Panc1 (cell line): Measurements from ENCODE around the gene CTSA. TPM values are rescaled to one million over a fixed set of nuclear protein-coding genes. Genes with fewer than 3 reads are reported as not detected.

Experiments
- ATAC-seq: fragments of 200-7000 bp; cut with Tn5 transposase; 2 replicates; pipeline ENCODE4 v1.9.1; 2020; ENCODE audit warnings: mild to moderate bottlenecking, moderate library complexity
- Bru-seq: library from RNA; stranded (reverse); fragments of 400-500 nt; gene quantifications from one replicate; lab custom pipeline; 2021; lab: Mats Ljungman, UMichigan
- BruChase-seq, 2 experiments: library from RNA; stranded (reverse); fragments of 400-500 nt; gene quantifications; one replicate each; lab custom pipeline; 2021; lab: Mats Ljungman, UMichigan
- BruUV-seq: library from RNA; stranded (reverse); fragments of 400-500 nt; replicated peaks from 2 replicates; lab custom pipeline; 2021; lab: Mats Ljungman, UMichigan
- CTCF ChIA-PET: fragments of 300-600 bp; sonication (Branson Sonifier 250); formaldehyde crosslinking; loops from one replicate; lab custom pipeline; 2022; ENCODE audit warnings: antibody characterized with exemption; lab: Charles Lee
- POLR2A ChIA-PET: fragments of 300-600 bp; sonication (Branson Sonifier 250); formaldehyde crosslinking; loops from one replicate; lab custom pipeline; 2022; ENCODE audit warnings: antibody characterized with exemption; lab: Charles Lee
- DNase-seq: peaks from one replicate; pipeline ENCODE4 v3.0.0-alpha.2; 2010; ENCODE audit warnings: low read depth, low spot score
- H3K27ac ChIP-seq: 2 replicates; pipeline ENCODE4 v1.5.1; 2011; ENCODE audit warnings: mild to moderate bottlenecking, low read length, inconsistent platforms
- H3K27me3 ChIP-seq: fragments of 200-500 bp; sonication (Bioruptor generic); 2 replicates; pipeline ENCODE4 v1.6.0; 2014; ENCODE audit warnings: low read length, inconsistent platforms; ENCODE audit not compliant: control insufficient read depth, insufficient read depth
- H3K36me3 ChIP-seq: fragments of 200-500 bp; sonication (Bioruptor generic); 2 replicates; pipeline ENCODE4 v1.5.1; 2014; ENCODE audit warnings: inconsistent platforms, mild to moderate bottlenecking, low read length, moderate library complexity; ENCODE audit not compliant: control insufficient read depth, insufficient read depth
- H3K4me1 ChIP-seq: 2 replicates; pipeline ENCODE4 v1.5.1; 2011; ENCODE audit warnings: inconsistent platforms, mild to moderate bottlenecking, low read length, moderate library complexity; ENCODE audit not compliant: control insufficient read depth, insufficient read depth
- H3K4me3 ChIP-seq, 2 experiments: 2 replicates each; pipeline ENCODE4 v1.5.1; 2011 to 2012; ENCODE audit warnings: low read depth in 2 of 2, low read length in 2 of 2, mild to moderate bottlenecking in 2 of 2, inconsistent platforms in 1 of 2, moderate library complexity in 1 of 2
- H3K9me3 ChIP-seq: fragments of 200-500 bp; sonication (Bioruptor generic); 2 replicates; pipeline ENCODE4 v1.5.1; 2014; ENCODE audit warnings: low read depth, mild to moderate bottlenecking, inconsistent platforms, low read length, moderate library complexity; ENCODE audit not compliant: control insufficient read depth, insufficient read depth
- CTCF ChIP-seq: fragments of 450-650 bp; IDR thresholded peaks from 2 replicates; pipeline ENCODE4 v1.5.1; 2017; ENCODE audit warnings: mild to moderate bottlenecking
- POLR2AphosphoS5 ChIP-seq: IDR thresholded peaks from 2 replicates; pipeline ENCODE4 v1.6.1; 2012; ENCODE audit warnings: mild to moderate bottlenecking, low read depth, low read length, moderate library complexity
- REST ChIP-seq, 2 experiments: IDR thresholded peaks; 2 replicates each; pipeline ENCODE4 v1.6.1; 2011 to 2012; ENCODE audit warnings: low read depth in 2 of 2, control low read depth in 1 of 2, low read length in 1 of 2, mild to moderate bottlenecking in 1 of 2, moderate library complexity in 1 of 2; ENCODE audit not compliant: insufficient read depth in 1 of 2
- SIN3A ChIP-seq: IDR thresholded peaks from 2 replicates; pipeline ENCODE4 v1.6.1; 2012; ENCODE audit warnings: low read depth, mild to moderate bottlenecking, low read length, moderate library complexity, borderline replicate concordance; ENCODE audit not compliant: insufficient read depth
- TCF7L2 ChIP-seq: IDR thresholded peaks from 2 replicates; pipeline ENCODE4 v1.6.1; 2011; ENCODE audit warnings: mild to moderate bottlenecking, low read depth, low read length, inconsistent platforms
- in situ Hi-C: cut with HindIII; loops from 2 replicates; pipeline ENCODE4 v1.10.0; 2016; ENCODE audit warnings: low sequenced_read_pairs, low pct_unique_long_range_greater_than_20kb
- intact Hi-C: fragments of 100-400 bp; cut with micrococcal nuclease; formaldehyde crosslinking; loops from one replicate; pipeline ENCODE4 v1.10.0; 2022; ENCODE audit not compliant: unreplicated experiment
- long read RNA-seq: library from polyadenylated mRNA; unstranded; transcript quantifications from one replicate; pipeline ENCODE4 v2.0.0, GENCODE V29; 2021; ENCODE audit not compliant: unreplicated experiment
- polyA plus RNA-seq: library from polyadenylated mRNA; unstranded; fragments of >200 nt; gene quantifications from one replicate; pipeline ENCODE4 v1.2.1, GENCODE V29; 2012; ENCODE audit warnings: missing spikeins; ENCODE audit not compliant: insufficient read length
- total RNA-seq: library from RNA; stranded (reverse); gene quantifications from one replicate; pipeline ENCODE4 v1.2.1, GENCODE V29; 2021; ENCODE audit not compliant: unreplicated experiment

CTSA gene
- total RNA-seq: 232 TPM
- 267 TPM for polyA plus RNA-seq
- percentile 79 among the genes with signal in this experiment for Bru-seq, nascent RNA
- BruChase-seq, experiment 1, labeled RNA remaining after a 2-hour chase: percentile 86 among the genes with signal in this experiment
- percentile 90 among the genes with signal in this experiment for BruChase-seq, experiment 2, labeled RNA remaining after a 6-hour chase
- long read RNA-seq, transcript CTSA-204 (15 exons, 2,149 nt): major isoform, 217 of 429 reads
- long read RNA-seq, transcript CTSA-207 (2 exons, 2,183 nt): minor isoform, 104 of 429 reads
- long read RNA-seq, transcript CTSA-203 (14 exons, 1,972 nt): minor isoform, 41 of 429 reads
- long read RNA-seq, partial matches to known transcripts: 39 of 429 reads
- long read RNA-seq, other reads (novel, unspliced or antisense): 24 of 429 reads

- DNase-seq (no peak), ATAC-seq (peak; percentile 90)
- H3K36me3 ChIP-seq: peaks cover 3% of the 10 kb centered on the region; the same call in 1 of the 2 replicates
- POLR2A ChIA-PET: interaction anchor here (1.2 kb wide), 1 partner anchor 10 kb away, joined by 6 read pairs; the partner anchor contains the start of gene ZSWIM1
- no peaks in the 10 kb centered on the region for H3K27me3 ChIP-seq
- no peaks in the 10 kb centered on the region for H3K9me3 ChIP-seq
- H3K4me3 ChIP-seq: peak within 1 kb of the TSS; percentile 68 to 74
- TF ChIP-seq CTCF (no peak), SIN3A (peak; percentile 95), POLR2AphosphoS5 (peak; percentile 74), REST (IDR thresholded peaks at IDR 0.05; ENCODE audit: insufficient read depth in 1 of 2, low read depth in 2 of 2, low read length in 1 of 2) (no peak), TCF7L2 (no peak)
- peaks cover 12% of the 10 kb centered on the region for H3K4me1 ChIP-seq
- CTCF ChIA-PET: interaction anchor here (0.7 to 1.7 kb wide), 3 partner anchors 10 to 96 kb away, joined by 3 to 4 read pairs (median 3); partner anchors contain the start of gene ZSWIM1
- no TSS peak for BruUV-seq
- H3K27ac ChIP-seq: peak within 1 kb of the TSS; percentile 81
- intact Hi-C loops: no loop called here
- in situ Hi-C loops: no loop called here
Observed at GRCh38 chr20:45890985-45891983, at the start of gene CTSA, which contains the start of gene NEURL2. CTSA (plus strand) TSS chr20:45891335; CDS start chr20:45891569, 234 bp downstream. NEURL2 (minus strand) TSS chr20:45891208; CDS start chr20:45890991, 217 bp downstream.

GRCh38 chr20:45841407-45842129, 49.6 kb upstream of the CTSA start:
- H3K9me3 ChIP-seq: no peaks in the 10 kb centered on the region
- no TSS peak for BruUV-seq
- in situ Hi-C loops: no loop called here
- TF ChIP-seq POLR2AphosphoS5: no peak
- no peak for TF ChIP-seq REST (IDR thresholded peaks at IDR 0.05; ENCODE audit: insufficient read depth in 1 of 2, low read depth in 2 of 2, low read length in 1 of 2)
- TF ChIP-seq CTCF: no peak
- no peak for TF ChIP-seq TCF7L2
- TF ChIP-seq SIN3A: no peak
- peaks cover 2% of the 10 kb centered on the region; the same call in 1 of the 2 replicates for H3K36me3 ChIP-seq
- no peaks in the 10 kb centered on the region for H3K27me3 ChIP-seq
- intact Hi-C loops: no loop called here
- CTCF ChIA-PET: no interaction called here
- POLR2A ChIA-PET: no interaction called here
- no peak overlapping the region for H3K27ac ChIP-seq
- DNase-seq: no peak
- H3K4me3 ChIP-seq: no peak overlapping the region
- H3K4me1 ChIP-seq: peaks cover 11% of the 10 kb centered on the region
- peak; percentile 33 for ATAC-seq
